Smooth muscle cell (in vitro differentiated cells): ENCODE data around the gene GABARAPL1. TPM values are rescaled to one million over a fixed set of nuclear protein-coding genes. Genes with fewer than 3 reads are reported as not detected.
"Not testable (repeated sequence)": the region's sequence is repeated elsewhere in the genome, so short reads cannot be mapped to it uniquely, and the experiment has no call there.

ENCODE experiments used
- DNase-seq: peaks from one replicate; lab custom pipeline; 2025; ENCODE audit not compliant: unreplicated experiment; lab: John Stamatoyannopoulos, UW
- H2AFZ ChIP-seq: fragments of 200-600 bp; sonication (generic); 2 replicates; pipeline ENCODE4 v1.6.0; 2016; ENCODE audit warnings: antibody characterized with exemption, low read depth, mild to moderate bottlenecking
- H3F3A ChIP-seq: fragments of 200-600 bp; sonication (generic); 2 replicates; pipeline ENCODE4 v1.6.0; 2017; ENCODE audit warnings: antibody characterized with exemption, low read depth
- H3K27ac ChIP-seq: fragments of 200-600 bp; sonication (generic); 2 replicates; pipeline ENCODE4 v1.5.1; 2016; ENCODE audit warnings: low read depth, mild to moderate bottlenecking
- H3K27me3 ChIP-seq: fragments of 200-600 bp; sonication (generic); 2 replicates; pipeline ENCODE4 v1.6.1; 2016; ENCODE audit warnings: low read depth, mild to moderate bottlenecking
- H3K36me3 ChIP-seq: fragments of 200-600 bp; sonication (generic); 2 replicates; pipeline ENCODE4 v1.5.1; 2016; ENCODE audit warnings: low read depth
- H3K4me1 ChIP-seq: fragments of 200-600 bp; sonication (generic); 2 replicates; pipeline ENCODE4 v1.5.1; 2016; ENCODE audit warnings: low read depth
- H3K4me2 ChIP-seq: fragments of 200-600 bp; sonication (generic); 2 replicates; pipeline ENCODE4 v1.6.0; 2016; ENCODE audit warnings: mild to moderate bottlenecking
- H3K4me3 ChIP-seq: fragments of 200-600 bp; sonication (generic); 2 replicates; pipeline ENCODE4 v1.5.1; 2016; ENCODE audit warnings: mild to moderate bottlenecking
- H3K79me2 ChIP-seq: fragments of 200-600 bp; sonication (generic); 2 replicates; pipeline ENCODE4 v1.6.0; 2016; ENCODE audit warnings: low read depth, mild to moderate bottlenecking
- H3K9ac ChIP-seq: fragments of 200-600 bp; sonication (generic); 2 replicates; pipeline ENCODE4 v1.6.0; 2016; ENCODE audit warnings: low read depth
- H3K9me3 ChIP-seq: fragments of 200-600 bp; sonication (generic); replicated peaks from 2 replicates; pipeline ENCODE4 v1.5.1; 2016; ENCODE audit warnings: low read depth
- H4K20me1 ChIP-seq: fragments of 200-600 bp; sonication (generic); 2 replicates; pipeline ENCODE4 v1.6.0; 2016; ENCODE audit warnings: low read depth
- WGBS: methylation state at CpG from one replicate; pipeline ENCODE4 v1.1.7; 2016; ENCODE audit warnings: low lambda C conversion rate; 5-methylcytosine and 5-hydroxymethylcytosine counted together
- polyA plus RNA-seq: library from polyadenylated mRNA; unstranded; fragments of >200 nt; fragmentation: Nextera tagmentation; extraction: Ambion mirVana; gene quantifications from 2 replicates; pipeline ENCODE4 v1.2.1, GENCODE V29; 2016
- total RNA-seq: library from RNA; depleted of rRNA; stranded (reverse); fragments of >200 nt; gene quantifications from 2 replicates; pipeline ENCODE4 v1.2.3, GENCODE V29; 2014
- TF ChIP-seq, protein P1 (sequence below): fragments of 200-600 bp; sonication (generic); IDR thresholded peaks from 2 replicates; pipeline ENCODE4 v1.5.1; 2017; ENCODE audit warnings: borderline replicate concordance, mild to moderate bottlenecking, antibody characterized with exemption; ENCODE audit not compliant: insufficient read depth, poor library complexity, severe bottlenecking

Gene GABARAPL1
- total and polyA plus RNA-seq, 2 experiments from 2014 or later = 83.4 to 90.0 TPM

DNA sequence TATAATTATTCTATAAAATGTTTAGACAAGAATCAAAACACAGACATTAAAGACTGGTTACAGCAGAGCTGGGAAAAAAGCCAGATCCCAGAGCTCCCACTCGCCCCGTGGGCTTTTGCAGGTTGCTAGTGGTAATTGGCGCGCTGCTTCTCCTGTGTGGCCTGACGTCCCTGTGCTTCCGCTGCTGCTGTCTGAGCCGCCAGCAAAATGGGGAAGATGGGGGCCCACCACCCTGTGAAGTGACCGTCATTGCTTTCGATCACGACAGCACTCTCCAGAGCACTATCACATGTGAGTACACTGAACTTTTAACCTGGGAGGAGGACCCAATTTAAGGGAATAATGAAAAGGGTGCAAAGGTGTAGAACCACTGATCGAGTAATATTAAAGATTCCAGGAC is 26.4 kb upstream of the GABARAPL1 start:
- TF ChIP-seq, protein P1, sequence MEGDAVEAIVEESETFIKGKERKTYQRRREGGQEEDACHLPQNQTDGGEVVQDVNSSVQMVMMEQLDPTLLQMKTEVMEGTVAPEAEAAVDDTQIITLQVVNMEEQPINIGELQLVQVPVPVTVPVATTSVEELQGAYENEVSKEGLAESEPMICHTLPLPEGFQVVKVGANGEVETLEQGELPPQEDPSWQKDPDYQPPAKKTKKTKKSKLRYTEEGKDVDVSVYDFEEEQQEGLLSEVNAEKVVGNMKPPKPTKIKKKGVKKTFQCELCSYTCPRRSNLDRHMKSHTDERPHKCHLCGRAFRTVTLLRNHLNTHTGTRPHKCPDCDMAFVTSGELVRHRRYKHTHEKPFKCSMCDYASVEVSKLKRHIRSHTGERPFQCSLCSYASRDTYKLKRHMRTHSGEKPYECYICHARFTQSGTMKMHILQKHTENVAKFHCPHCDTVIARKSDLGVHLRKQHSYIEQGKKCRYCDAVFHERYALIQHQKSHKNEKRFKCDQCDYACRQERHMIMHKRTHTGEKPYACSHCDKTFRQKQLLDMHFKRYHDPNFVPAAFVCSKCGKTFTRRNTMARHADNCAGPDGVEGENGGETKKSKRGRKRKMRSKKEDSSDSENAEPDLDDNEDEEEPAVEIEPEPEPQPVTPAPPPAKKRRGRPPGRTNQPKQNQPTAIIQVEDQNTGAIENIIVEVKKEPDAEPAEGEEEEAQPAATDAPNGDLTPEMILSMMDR = no peak
- H3K79me2 ChIP-seq = no peaks in the 10 kb centered on the region
- peaks cover 9% of the 10 kb centered on the region for H3K4me1 ChIP-seq
- H3K27ac ChIP-seq = no peak overlapping the region
- no peaks in the 10 kb centered on the region for H3K27me3 ChIP-seq
- H3K9me3 ChIP-seq = no peaks in the 10 kb centered on the region
- no peak overlapping the region for H3K9ac ChIP-seq
- peaks cover 11% of the 10 kb centered on the region for H3F3A ChIP-seq
- no peak overlapping the region for H3K4me2 ChIP-seq
- H3K4me3 ChIP-seq = no peak overlapping the region
- H3K36me3 ChIP-seq = no peaks in the 10 kb centered on the region
- no peak overlapping the region for H2AFZ ChIP-seq
- no peaks in the 10 kb centered on the region for H4K20me1 ChIP-seq
- WGBS = 88% methylated on average over 11 of the region's 11 CpGs
- DNase-seq = no peak

DNA sequence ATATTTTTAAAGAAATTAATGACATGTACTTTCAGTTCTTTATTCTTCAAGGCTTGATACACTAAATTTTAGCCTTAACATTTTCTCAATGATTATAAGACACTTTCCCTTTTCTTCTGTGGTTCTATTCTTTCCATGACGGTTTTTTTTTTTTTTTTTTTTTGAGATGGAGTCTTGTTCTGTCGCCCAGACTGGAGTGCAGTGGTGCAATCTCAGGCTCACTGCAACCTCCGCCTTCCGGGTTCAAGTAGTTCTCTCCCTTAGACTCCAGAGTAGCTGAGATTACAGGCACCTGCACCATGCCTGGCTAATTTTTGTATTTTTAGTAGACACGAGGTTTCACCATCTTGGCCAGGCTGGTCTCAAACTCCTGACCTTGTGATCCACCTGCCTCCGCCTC is 25.7 kb upstream of the GABARAPL1 start:
- not testable (repeated sequence) for H3K9ac ChIP-seq, H3K4me3 ChIP-seq

DNA sequence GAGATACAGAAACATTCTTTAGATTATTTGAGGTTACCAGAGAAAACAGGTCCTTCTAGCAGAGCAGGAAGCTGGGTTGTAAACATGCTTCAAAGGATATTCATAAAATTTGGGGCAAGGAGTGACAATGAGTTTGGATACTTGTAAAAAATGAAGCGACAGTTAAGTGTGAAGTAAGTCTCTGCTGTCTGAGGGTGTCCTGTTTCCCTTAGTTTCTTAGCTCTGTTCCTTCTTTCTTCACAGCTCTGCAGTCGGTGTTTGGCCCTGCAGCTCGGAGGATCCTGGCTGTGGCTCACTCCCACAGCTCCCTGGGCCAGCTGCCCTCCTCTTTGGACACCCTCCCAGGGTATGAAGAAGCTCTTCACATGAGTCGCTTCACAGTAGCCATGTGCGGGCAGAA is 23.0 kb upstream of the GABARAPL1 start:
- 32% methylated on average over 5 of the region's 5 CpGs for WGBS
- Histone ChIP-seq H3K27me3 (no peaks in the 10 kb centered on the region), H3K27ac (peak overlapping the region; percentile 45), H3K9me3 (no peaks in the 10 kb centered on the region), H3K9ac (no peak overlapping the region), H3K36me3 (no peaks in the 10 kb centered on the region), H3K4me2 (peak overlapping the region; percentile 71), H3K4me3 (no peak overlapping the region), H3K79me2 (no peaks in the 10 kb centered on the region), H3K4me1 (peaks cover 2% of the 10 kb centered on the region), H2AFZ (peak overlapping the region; percentile 30), H3F3A (peaks cover 7% of the 10 kb centered on the region), H4K20me1 (no peaks in the 10 kb centered on the region)
- DNase-seq = no peak
- TF ChIP-seq, protein P1 = no peak

More for the DNA sequence above, 25.7 kb upstream of the GABARAPL1 start:
- not testable (repeated sequence) for H3K79me2 ChIP-seq, H3K27me3 ChIP-seq, H3K4me1 ChIP-seq, DNase-seq, H4K20me1 ChIP-seq, H3K4me2 ChIP-seq, H3K27ac ChIP-seq, H3K36me3 ChIP-seq, H3K9me3 ChIP-seq, H2AFZ ChIP-seq
- peaks cover 11% of the 10 kb centered on the region for H3F3A ChIP-seq
- 96% methylated on average over 6 of the region's 6 CpGs for WGBS

DNA sequence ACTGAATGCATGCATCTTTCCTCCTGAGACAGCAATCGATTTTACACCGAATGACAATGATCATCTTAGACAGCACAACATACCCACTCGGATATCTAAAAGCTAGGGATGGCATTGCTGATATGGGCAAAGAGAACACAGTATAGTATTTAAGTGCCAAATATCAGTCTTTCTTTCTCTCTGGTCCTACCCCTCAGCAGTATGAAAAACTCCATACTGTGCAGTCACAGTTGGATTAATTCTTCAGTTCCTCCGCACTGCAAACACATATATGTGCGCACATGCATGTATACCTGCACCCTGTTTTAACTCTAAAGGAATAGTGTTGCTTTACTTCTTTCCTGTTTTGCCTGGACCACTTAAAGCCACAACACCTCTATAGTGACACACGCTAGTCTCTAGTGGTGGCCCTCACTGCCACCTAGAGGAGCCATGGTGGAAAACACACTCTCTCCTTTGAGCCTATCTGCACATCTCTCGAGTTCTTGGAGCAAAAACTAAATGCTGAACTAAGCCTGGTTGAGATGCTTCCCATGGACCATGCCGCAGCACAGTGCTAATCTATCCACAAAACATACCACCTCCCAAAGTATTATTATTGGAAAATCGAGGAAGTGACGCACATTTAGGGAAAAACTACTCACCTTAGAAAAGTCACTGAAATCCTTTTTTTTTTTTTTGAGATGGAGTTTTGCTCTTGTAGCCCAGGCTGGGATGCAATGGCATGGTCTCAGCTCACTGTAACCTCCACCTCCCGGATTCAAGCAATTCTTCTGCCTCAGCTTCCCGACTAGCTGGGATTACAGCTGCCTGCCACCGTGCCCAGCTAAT is 21.9 kb upstream of the GABARAPL1 start:
- Histone ChIP-seq H3K9ac (no peak overlapping the region), H2AFZ (no peak overlapping the region), H3K4me2 (no peak overlapping the region), H3K36me3 (no peaks in the 10 kb centered on the region), H3K27ac (peak overlapping the region; percentile 55), H3K79me2 (no peaks in the 10 kb centered on the region), H3F3A (peaks cover 7% of the 10 kb centered on the region), H3K9me3 (no peaks in the 10 kb centered on the region), H3K27me3 (no peaks in the 10 kb centered on the region), H4K20me1 (no peaks in the 10 kb centered on the region), H3K4me1 (peaks cover 2% of the 10 kb centered on the region), H3K4me3 (no peak overlapping the region)
- 46% methylated on average over 13 of the region's 13 CpGs for WGBS
- TF ChIP-seq, protein P1 = peak; percentile 57
- DNase-seq = no peak
